Cerebellar cortex (tissue), 1 donor: ENCODE results near the gene LPCAT3.

Source experiments
- DNase-seq: peaks from one replicate; pipeline ENCODE4 v3.0.0-alpha.2; 2015; ENCODE audit warnings: low spot score

Gene LPCAT3

DNA sequence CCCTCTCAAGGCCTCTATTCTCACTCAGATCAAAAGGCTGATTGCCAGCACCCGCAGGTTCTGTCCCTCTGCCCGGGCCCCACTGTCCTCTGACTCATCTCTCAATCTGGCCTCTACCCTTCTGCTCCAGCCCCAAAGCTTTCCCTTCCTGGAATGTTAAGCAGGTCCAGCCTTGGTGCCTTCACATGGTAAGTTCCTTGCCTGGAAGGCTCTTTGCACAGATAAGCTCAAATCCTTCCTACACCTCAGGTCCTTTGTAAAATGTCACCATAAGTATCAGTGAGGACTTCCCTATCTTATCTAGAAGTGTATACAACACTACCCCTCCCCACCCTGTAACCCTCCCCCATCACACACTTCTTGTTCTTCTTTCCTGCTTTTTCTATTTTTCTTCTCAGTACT lies 22.2 kb downstream of the LPCAT3 start:
- DNase-seq: peak; percentile 85

DNA sequence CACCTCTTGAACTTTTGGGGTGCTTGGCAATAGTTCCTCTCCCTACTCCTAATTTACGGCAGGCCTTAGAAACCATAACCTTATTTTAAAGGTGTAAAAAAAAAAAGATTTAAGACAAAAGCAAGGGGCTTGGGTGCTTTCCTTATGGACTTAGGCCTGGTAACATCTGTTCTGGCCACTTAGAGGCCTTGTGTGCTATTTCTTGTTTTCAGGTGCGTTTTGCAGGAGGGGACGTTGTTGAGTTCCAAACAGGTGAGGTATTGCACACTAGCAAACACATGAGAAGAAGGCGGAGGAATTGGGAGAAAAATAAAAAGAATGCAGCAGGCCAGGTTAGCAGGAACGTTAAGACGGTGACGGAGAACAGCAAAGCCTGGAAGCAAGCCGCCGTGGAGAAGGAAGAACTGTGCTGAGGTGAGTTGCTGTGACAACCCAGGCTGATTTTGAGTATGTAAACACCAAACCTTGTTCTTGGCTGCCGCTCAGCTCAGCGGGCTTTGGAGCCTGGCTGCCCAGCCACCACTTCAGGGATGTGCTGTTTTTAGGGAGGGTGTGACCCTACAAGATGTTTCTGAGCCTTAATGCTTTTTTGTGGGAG lies 30.2 kb downstream of the LPCAT3 start:
- peak; percentile 74 for DNase-seq

DNA sequence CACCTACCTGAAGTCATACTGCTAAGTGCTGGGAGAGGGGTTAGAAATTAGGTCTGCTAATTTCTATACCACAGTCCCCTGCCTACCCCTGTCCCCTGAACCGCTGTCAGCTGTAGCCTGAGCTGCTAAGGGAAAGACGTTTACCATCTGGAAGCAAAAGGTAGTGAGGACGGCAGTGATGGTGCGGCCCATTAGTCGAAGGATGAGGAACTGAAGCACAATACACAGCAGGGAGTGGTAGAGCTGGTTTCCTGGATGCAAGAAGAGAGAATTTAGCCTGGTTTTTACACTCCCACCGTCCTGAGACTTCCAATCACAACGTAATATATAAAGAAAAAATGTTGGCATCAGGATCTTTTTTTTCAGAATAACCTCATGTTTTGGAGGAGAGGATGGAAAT lies 35.7 kb downstream of the LPCAT3 start:
- DNase-seq: no peak

DNA sequence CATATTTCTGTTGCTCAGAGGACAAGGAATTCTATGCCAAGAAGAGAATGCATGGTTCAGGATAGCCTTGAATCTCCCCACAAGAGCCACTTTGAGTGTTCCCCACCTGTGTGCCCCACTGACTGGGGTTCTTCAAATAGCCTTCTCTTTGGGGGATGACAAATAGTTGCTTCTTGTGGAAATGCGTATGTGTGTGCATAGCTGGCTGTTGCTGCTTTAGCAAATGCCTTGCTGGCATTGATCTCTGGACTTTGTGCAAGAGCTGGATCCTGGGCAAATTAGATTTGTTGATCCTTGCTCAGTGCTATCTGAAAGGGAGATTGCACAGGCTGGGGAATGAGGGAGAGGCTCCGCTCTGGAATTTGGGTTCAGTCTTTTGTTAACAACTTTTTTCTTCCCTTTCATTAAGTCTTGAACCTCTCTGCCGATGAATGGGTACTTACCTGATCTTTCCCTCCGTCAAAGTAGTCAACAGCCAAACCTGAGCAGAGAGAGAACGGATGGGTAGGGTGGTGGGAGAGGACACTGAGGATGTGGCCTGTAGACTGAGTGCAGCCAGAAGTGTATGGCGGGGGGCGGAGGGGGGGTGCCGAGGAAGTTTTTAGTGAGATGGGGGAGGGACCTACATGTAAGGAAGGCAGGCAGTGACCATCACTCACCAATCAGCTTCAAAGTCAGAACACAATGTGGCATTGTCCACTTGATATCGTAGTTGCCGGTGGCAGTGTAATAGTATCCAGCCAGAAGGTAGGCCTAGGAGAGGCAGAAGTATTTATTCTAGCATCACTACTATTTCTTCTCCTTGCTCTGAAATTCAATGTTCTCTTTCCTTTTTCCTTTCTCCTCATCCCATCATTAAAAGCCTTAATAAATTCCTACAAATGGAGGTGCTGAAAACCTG lies 36.9 kb downstream of the LPCAT3 start:
- DNase-seq: no peak

DNA sequence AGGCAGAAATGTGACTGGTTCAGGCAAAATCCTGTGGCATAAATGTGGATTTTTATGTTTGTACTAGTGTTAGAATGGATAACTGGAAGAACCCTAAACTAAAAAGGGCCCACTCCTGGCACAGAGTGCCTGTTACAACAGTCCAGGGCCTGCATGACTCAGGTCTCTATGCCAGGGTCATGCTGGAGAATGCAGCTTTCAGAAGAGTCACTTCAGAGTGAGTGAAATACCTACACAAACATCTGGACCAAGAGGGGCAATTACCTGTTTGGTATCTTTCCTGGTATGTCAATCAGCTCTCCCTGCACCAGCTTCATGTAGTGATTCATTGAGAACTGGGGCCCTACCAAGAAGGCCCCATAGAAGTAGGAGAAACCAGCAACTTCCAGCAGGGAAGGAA lies 37.5 kb downstream of the LPCAT3 start:
- no peak for DNase-seq

DNA sequence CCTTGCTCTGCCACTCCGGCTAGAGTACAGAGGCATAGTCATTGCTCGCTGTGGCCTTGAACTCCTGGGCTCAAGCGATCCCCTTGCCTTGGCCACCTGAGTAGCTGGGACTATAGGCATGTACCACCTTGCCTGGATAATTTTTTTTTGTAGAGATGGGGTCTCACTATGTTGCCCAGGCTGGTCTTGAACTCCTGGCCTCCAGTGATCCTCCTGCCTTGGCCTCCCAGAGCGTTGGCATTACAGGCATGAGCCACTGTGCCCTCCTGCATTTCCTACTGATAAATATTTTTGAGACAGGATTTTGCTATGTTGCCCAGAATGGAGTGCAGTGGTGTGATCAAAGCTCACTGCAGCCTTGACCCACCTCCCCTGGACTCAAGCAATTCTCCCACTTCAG lies 38.2 kb downstream of the LPCAT3 start:
- DNase-seq: no peak

DNA sequence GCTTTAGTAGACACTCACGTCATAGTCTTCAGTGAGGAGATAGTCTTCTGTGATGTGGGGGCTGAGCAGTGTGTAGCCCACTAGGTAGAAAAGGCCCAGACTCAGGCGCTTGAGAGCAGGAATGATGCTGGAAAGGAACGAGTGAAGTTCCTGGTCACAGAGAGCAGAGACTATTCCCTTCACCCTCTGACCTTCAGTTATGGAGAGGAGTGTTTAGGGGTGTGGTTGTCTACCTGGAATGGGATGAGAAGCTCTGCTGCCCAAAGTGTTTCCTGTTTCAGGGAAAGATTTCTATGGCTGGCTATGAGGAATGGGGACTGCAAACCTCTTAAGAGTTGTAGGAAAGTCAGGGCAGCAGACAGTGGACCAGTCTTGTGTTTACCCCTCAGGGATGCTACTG lies 38.8 kb downstream of the LPCAT3 start:
- DNase-seq: no peak

DNA sequence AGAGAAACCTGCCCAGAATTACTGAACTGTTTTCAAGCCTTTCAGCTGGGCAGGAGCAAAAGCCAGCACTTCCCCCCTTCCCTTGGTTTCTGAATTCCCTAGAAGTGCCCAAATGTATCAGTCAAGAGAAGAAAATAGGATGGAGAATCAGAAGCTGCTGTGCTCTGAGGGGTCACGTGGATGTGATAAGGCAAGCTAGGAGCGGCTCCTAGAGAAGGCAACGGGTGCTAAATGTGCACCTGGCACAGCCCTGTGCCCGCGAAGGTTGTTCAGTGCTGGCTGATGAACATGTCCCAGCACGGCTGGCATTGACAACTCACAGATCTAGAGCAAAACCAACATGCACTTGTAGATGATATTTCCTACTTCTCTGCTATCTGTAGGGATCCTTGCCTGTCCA lies 39.3 kb downstream of the LPCAT3 start:
- DNase-seq: no peak

DNA sequence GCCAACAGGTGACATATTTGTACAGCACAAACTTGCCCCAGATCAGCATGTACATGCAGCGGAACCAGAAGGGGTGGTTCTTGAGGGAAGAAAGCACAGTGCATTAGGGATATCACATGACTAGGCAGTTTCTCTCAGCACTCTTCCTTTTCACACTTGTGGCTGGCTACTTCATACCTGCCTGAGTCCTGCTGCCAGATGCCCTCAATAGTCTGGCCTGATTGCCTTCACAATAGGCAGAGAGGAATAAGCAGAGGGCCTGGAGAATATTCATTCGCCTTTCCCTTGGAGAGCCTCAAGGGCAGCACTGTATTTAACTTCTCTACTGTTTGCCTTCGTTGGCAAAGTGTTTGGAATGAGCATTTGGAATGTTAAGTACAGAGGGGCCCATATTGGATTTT lies 39.7 kb downstream of the LPCAT3 start:
- no peak for DNase-seq

DNA sequence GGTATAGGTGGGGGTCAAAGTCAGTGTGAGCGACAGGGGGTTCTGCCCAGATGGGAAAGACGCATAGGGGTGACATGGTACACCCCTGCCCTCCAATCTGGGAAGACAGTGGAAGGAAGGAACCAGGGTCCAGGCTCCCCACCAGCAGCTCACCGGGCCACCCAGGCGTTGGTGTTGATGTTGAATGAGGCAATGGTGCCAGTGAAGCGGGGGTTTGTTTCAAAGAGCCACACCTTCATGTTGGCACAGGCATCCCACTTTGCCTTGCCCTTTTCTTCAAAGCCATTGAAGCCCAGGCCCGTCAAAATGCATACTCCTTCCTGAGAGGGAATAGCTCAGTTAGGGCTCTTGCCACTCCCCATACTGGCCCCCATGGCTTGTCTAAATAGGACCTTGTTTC lies 40.1 kb downstream of the LPCAT3 start:
- DNase-seq: no peak

DNA sequence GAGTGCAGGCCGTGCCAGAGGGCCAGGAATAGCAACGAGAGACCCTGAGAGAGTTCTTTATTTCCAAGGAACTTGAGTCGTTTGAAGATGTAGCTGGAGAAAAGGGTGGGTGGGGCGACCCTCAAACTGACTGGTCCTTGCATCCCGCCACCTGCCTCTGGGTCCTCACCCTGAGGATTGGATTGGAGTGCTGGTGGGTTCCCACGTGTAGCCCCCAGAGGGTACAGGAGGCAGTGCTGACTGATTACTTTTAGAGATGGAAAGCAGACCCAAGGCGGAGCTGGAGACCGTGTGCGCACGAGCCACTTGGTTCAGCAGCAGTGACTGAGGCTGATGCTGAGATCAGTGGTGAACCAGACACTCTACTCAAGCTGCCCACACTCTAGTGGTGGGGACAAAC lies 40.6 kb downstream of the LPCAT3 start:
- DNase-seq: no peak

DNA sequence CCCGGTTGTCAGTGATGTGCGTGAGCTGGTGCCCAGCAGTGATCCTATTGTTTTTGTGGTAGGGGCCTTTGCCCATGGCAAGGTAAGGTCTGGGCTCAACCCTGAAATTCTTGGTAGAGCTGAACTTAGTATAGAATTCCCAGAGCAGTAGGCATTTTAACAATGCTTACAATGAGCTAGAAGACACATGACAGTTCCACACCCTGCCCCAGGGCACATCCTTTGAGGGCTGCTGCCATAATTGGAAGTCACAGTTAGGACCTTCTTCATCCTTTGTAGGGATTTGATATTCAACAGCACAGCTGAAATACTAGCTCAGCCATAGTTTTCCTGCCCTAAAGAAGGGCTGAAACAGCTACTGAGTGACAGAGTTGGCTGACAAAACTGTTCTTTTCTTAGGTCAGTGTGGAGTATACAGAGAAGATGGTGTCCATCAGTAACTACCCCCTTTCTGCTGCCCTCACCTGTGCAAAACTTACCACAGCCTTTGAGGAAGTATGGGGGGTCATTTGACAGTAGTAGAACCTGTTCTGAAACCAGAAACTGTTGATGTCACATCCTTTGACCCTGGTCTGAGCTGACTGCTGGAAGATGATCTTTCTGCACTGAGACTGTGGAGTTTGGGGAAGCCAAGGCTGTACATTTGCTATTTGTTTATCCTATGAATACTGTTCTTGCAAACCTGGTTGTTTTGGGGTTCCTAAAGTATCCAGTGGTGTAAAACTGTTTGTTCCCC lies 42.8 kb downstream of the LPCAT3 start:
- no peak for DNase-seq

DNA sequence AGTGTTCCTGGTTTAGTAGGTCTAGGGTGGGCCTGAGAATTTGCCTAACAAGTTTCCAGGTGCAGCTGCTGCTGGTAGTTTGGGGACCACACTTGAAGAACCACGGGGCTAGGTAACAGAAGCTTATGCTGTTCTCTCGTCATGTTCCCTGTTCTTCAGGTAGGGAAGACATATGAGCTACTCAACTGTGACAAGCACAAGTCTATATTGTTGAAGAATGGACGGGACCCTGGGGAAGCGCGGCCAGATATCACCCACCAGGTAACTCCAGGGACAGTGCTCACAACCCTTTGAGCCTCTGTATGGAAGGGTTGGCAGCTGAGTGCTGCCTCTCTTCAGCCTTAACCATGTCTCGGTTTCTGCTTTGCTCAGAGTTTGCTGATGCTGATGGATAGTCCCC lies 44.1 kb downstream of the LPCAT3 start:
- DNase-seq: no peak

DNA sequence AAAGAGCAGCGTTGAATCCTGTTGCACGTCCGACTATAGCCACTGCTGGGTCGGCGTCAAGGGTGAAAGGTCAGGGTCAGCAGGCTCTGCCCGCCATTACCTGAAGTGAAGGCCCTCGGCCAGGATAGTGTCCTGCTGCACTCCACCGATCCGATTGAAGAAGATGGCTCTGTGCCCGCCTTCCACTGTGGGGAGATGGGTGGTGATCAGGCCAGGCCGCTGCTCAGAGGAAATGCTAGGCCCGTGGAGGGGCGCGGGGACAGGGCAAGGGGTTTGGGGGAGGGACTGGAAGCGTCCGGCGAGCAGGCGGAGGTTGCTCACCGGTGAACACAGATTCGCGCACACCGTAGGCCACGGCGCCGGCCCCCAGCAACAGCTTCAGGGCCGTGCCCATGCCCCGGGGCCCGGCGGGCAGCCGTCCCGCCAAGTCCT lies 48.2 kb downstream of the LPCAT3 start:
- no peak for DNase-seq

DNA sequence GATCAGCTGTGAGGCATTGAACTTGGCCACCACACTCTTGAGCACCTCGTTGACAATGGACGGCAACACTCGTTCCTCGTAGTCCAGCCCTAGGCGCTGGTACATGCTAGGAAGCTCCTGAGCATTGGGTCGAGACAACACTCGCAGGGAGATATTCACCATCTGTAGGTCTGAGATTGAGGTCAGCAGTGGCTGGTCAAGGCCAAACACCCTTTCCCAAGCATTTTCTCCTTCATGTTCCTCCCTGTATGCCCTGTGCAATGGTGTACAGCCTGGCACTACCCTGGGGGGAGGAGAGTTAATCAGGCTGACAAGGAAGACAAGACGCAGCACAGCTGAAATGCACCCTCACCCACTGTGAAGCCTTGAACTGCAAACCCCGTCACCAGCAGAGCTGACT lies 49.9 kb downstream of the LPCAT3 start:
- DNase-seq: no peak

DNA sequence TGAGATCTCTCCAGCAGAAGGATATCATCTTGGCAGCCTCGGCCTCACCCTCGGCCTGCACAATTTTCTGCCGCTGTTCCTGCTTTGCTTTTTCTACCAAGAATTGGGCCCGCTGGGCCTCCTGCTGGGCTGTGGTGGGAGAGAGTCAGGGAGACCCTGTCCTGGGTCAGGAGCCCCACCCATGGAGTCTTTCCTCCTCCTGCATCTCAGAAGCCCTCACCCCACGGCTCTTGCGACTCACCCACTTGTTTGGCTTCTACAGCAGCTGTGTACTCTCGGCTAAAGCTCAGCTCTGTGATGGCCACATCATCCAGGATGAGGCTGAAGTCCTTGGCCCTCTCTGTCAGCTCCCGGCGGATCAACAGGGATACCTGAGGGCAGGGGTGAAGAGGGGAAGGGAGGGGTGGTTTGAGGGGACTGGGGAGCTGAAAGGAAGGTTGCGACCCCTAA lies 50.6 kb downstream of the LPCAT3 start:
- DNase-seq: no peak

DNA sequence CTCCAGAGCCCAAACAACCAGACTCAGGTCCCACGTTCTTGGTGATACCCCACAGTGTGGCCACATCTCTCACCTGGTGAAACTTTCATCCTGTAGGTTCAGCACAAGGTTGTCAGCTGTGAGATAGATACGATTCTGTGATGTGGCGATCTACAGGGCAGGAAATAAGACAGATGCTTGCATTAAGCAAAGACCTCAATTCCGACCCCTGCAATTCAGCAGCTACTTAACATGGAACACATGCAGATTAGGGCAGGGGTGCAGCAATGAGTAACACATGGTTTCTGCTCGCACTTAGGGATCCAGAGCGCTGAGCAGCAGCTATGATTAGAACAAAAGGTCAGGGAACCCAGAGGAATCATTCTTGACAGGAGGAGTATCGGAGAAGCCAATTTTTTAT lies 51.9 kb downstream of the LPCAT3 start:
- no peak for DNase-seq

DNA sequence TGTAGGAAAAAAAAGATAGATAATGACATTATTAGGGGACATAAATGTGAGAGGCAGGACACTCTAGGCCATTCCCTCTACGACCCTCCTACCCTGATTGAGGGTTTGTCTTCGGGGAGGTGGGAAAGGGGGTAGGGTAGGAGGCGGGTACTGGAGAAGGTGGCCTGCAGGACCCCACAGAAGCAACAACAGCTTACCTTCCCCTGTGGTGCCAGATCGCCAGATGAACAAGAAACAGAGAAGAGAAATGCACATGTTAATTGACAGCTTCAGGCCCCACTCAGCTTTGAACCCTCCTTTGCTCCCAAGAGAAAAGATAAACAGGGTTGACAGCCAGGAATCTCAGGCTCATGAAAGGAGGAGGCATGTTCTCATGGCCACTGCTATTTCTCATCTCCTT lies 52.6 kb downstream of the LPCAT3 start:
- no peak for DNase-seq

DNA sequence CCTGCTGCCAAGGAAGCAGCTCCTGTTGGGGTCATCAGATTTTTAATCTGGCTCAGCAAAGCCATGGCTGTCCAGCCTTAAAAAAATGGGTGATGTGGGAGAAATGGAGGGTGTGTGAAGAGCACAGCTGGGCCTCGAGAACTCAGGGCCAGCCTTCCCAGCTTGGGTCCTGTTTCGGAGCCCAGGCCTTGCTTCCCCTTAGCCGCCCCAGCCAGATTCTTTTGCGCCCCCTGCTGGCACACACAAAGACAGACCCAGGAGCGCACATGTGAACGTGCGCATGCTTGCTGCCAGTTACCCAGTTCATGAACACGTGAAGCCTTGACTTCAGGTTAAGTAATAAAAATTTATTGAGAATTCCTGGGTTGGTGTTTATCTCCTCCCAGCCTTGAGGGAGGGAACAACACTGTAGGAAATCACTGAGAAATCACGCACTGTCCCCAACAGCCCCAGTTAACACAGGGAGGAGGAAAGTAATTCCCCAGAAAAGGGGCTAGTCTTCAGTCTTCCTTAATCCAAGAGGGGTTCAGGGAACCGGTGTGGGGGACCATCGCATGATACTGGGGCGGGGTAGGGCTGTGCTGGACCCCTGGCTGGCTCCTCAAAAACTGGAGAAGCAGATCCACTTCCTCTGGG lies 53.1 kb downstream of the LPCAT3 start:
- peak; percentile 89 for DNase-seq

DNA sequence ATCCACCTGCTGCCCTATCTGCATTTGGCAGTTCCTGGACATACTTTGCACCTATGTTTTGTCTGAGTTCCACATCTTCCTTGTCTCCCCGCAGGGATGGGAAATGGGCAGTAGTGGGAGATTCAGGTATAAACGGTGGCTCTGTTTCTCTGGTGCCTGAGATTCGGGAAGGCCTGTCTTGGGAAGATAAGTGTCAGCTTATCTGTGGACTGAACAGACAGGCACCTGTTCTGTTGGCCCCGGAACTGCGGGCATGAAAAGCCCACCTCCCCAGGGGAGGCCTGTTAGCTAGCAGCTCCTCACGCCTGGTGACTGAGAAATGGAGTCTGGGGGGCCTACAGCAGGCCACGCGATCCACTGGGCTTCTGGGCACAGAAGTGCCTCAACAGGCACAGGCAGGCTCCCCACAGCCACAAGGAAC lies 53.7 kb downstream of the LPCAT3 start:
- DNase-seq: no peak

DNA sequence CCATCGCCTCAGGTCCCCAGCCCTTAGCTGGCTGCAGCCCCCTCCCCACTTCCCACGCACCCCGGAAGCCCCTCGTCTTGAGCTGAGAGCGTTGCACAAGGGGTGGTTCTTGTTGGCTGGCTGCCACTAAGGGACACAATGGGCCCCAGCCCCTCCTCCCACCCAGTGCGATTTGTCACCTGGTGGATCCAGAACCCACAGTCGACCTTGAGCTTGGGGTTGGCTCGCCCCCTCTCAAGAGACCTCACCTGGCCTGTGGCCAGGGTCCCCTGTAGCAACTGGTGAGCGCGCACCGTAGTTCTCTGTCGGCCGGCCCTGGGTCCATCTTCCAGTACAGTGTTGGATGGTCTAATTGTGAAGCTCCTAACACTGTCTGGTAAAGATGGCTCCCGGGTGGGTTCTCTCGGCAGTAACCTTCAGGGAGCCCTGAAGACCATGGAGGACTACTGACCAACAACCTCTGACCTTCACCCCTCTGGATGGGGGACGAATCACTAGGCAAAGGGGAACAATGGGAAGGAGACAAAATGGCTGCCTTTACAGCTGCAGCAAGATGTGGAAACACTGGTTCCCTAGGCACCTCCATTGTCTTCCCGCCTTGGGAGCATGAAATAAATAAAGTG lies 54.4 kb downstream of the LPCAT3 start:
- DNase-seq: no peak
